Thyroid gland (tissue), 4 donors: ENCODE results near the gene PPP1R2B.

Experiments
- POLR2A ChIP-seq, 2 donors: fragments of 450-650 bp; IDR thresholded peaks; one replicate each; pipeline ENCODE4 v1.6.1; 2017; ENCODE audit warnings: antibody characterized with exemption in 2 of 2, mild to moderate bottlenecking in 2 of 2, moderate library complexity in 1 of 2
- TF ChIP-seq, protein P1 (sequence below), 6 experiments: fragments of 200-600 bp in 3 of 6; fragments of 450-650 bp in 3 of 6; sonication (generic) in 3 of 6; IDR thresholded peaks; one replicate each; pipeline ENCODE4 v1.5.1; 2016 to 2019; ENCODE audit warnings: antibody characterized with exemption in 6 of 6, mild to moderate bottlenecking in 2 of 6, inconsistent platforms in 1 of 6, moderate library complexity in 1 of 6

GRCh38 chr5:156888520-156888919 lies 38.4 kb downstream of the PPP1R2B start:
- TF ChIP-seq, protein P1, sequence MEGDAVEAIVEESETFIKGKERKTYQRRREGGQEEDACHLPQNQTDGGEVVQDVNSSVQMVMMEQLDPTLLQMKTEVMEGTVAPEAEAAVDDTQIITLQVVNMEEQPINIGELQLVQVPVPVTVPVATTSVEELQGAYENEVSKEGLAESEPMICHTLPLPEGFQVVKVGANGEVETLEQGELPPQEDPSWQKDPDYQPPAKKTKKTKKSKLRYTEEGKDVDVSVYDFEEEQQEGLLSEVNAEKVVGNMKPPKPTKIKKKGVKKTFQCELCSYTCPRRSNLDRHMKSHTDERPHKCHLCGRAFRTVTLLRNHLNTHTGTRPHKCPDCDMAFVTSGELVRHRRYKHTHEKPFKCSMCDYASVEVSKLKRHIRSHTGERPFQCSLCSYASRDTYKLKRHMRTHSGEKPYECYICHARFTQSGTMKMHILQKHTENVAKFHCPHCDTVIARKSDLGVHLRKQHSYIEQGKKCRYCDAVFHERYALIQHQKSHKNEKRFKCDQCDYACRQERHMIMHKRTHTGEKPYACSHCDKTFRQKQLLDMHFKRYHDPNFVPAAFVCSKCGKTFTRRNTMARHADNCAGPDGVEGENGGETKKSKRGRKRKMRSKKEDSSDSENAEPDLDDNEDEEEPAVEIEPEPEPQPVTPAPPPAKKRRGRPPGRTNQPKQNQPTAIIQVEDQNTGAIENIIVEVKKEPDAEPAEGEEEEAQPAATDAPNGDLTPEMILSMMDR (IDR thresholded peaks at IDR 0.05), result no peak
- no peak for TF ChIP-seq POLR2A (IDR thresholded peaks at IDR 0.05)
